ENCODE results near the gene CCDC7.

DNA sequence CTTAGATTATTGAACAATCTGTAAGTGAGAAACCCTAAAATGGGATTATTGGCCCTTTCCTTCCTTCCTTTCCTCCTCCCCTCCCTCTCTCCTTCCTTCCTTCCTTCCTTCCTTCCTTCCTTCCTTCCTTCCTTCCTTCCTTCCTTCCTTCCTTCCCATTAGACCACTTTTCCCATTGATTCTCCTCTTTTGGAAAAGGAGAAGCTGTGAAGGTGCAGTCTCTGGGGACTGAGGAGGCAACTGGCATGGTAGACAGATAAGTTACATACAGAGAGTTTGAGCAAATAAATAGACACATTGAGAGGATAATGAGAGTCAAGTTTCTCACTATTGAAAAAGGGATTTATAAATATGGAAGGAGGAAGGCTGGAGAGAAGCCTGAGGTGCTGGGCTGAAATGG, 45.0 kb upstream of the CCDC7 start:
- TF ChIP-seq, protein P1, sequence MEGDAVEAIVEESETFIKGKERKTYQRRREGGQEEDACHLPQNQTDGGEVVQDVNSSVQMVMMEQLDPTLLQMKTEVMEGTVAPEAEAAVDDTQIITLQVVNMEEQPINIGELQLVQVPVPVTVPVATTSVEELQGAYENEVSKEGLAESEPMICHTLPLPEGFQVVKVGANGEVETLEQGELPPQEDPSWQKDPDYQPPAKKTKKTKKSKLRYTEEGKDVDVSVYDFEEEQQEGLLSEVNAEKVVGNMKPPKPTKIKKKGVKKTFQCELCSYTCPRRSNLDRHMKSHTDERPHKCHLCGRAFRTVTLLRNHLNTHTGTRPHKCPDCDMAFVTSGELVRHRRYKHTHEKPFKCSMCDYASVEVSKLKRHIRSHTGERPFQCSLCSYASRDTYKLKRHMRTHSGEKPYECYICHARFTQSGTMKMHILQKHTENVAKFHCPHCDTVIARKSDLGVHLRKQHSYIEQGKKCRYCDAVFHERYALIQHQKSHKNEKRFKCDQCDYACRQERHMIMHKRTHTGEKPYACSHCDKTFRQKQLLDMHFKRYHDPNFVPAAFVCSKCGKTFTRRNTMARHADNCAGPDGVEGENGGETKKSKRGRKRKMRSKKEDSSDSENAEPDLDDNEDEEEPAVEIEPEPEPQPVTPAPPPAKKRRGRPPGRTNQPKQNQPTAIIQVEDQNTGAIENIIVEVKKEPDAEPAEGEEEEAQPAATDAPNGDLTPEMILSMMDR (IDR thresholded peaks at IDR 0.05; ENCODE audit: insufficient read depth, low read length) = no peak
- TF ChIP-seq, protein P2, sequence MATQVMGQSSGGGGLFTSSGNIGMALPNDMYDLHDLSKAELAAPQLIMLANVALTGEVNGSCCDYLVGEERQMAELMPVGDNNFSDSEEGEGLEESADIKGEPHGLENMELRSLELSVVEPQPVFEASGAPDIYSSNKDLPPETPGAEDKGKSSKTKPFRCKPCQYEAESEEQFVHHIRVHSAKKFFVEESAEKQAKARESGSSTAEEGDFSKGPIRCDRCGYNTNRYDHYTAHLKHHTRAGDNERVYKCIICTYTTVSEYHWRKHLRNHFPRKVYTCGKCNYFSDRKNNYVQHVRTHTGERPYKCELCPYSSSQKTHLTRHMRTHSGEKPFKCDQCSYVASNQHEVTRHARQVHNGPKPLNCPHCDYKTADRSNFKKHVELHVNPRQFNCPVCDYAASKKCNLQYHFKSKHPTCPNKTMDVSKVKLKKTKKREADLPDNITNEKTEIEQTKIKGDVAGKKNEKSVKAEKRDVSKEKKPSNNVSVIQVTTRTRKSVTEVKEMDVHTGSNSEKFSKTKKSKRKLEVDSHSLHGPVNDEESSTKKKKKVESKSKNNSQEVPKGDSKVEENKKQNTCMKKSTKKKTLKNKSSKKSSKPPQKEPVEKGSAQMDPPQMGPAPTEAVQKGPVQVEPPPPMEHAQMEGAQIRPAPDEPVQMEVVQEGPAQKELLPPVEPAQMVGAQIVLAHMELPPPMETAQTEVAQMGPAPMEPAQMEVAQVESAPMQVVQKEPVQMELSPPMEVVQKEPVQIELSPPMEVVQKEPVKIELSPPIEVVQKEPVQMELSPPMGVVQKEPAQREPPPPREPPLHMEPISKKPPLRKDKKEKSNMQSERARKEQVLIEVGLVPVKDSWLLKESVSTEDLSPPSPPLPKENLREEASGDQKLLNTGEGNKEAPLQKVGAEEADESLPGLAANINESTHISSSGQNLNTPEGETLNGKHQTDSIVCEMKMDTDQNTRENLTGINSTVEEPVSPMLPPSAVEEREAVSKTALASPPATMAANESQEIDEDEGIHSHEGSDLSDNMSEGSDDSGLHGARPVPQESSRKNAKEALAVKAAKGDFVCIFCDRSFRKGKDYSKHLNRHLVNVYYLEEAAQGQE (IDR thresholded peaks at IDR 0.05; ENCODE audit: insufficient replicate concordance, low read depth) = no peak
- TF ChIP-seq POLR2AphosphoS5 (IDR thresholded peaks at IDR 0.05; ENCODE audit: low read depth) (no peak), GABPA (IDR thresholded peaks at IDR 0.05; ENCODE audit: low read depth) (no peak), SPI1 (IDR thresholded peaks at IDR 0.05; ENCODE audit: borderline replicate concordance, low read depth) (no peak)
